Mucosa of stomach (tissue), 1 donor: ENCODE data around the gene TANGO6.

Experiments
- H3K27me3 ChIP-seq: one replicate; pipeline ENCODE4 v1.7.0; 2013; ENCODE audit warnings: mild to moderate bottlenecking, low read length; ENCODE audit not compliant: control insufficient read depth, insufficient read depth
- H3K36me3 ChIP-seq: one replicate; pipeline ENCODE4 v1.7.0; 2013; ENCODE audit warnings: low read length; ENCODE audit not compliant: control insufficient read depth, insufficient read depth
- H3K4me1 ChIP-seq: one replicate; pipeline ENCODE4 v1.7.0; 2013; ENCODE audit warnings: mild to moderate bottlenecking, low read length; ENCODE audit not compliant: control insufficient read depth, insufficient read depth
- H3K4me3 ChIP-seq: one replicate; pipeline ENCODE4 v1.7.0; 2013; ENCODE audit warnings: low read length
- H3K9ac ChIP-seq: one replicate; pipeline ENCODE4 v1.7.0; 2013; ENCODE audit warnings: mild to moderate bottlenecking, low read length, moderate library complexity
- H3K9me3 ChIP-seq: one replicate; pipeline ENCODE4 v1.7.0; 2013; ENCODE audit warnings: mild to moderate bottlenecking, low read length, moderate library complexity; ENCODE audit not compliant: control insufficient read depth
- donor health status: Pancreatic carcinoma.

Gene TANGO6

GRCh38 chr16:68843482-68844210 is at the start of gene TANGO6:
Gene TANGO6 (plus strand): TSS chr16:68843531. CDS start chr16:68843618, 87 bp downstream.
- H3K4me3 ChIP-seq = peak within 1 kb of the TSS; percentile 87
- peaks cover 5% of the 10 kb centered on the region for H3K4me1 ChIP-seq
- no peaks in the 10 kb centered on the region for H3K9me3 ChIP-seq
- H3K27me3 ChIP-seq = no peaks in the 10 kb centered on the region
- H3K36me3 ChIP-seq = no peaks in the 10 kb centered on the region
- peak within 1 kb of the TSS; percentile 88 for H3K9ac ChIP-seq

DNA sequence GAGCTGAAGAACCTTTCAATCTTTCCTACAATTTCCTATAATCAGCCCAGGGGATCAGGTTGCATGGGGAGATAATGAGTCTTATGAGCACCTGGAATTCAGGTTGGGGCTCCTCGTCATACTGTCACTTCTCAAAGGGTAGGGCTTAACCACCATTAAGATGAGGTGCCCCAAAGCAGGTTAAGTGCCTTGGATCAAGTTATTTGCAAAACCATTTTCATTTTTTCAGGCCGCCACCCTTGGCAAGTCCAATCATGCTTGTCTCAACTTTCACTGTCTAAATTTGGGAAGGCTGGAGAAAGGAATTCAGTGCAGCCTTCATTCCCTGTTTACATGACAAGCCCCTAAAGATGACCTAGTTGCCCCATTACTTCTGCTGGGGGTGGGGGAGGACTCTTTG is 44.9 kb upstream of the TANGO6 start:
- no peaks in the 10 kb centered on the region for H3K27me3 ChIP-seq
- H3K9me3 ChIP-seq = no peaks in the 10 kb centered on the region
- peaks cover 9% of the 10 kb centered on the region for H3K4me1 ChIP-seq
- no peak overlapping the region for H3K4me3 ChIP-seq
- H3K9ac ChIP-seq = no peak overlapping the region
- H3K36me3 ChIP-seq = no peaks in the 10 kb centered on the region

DNA sequence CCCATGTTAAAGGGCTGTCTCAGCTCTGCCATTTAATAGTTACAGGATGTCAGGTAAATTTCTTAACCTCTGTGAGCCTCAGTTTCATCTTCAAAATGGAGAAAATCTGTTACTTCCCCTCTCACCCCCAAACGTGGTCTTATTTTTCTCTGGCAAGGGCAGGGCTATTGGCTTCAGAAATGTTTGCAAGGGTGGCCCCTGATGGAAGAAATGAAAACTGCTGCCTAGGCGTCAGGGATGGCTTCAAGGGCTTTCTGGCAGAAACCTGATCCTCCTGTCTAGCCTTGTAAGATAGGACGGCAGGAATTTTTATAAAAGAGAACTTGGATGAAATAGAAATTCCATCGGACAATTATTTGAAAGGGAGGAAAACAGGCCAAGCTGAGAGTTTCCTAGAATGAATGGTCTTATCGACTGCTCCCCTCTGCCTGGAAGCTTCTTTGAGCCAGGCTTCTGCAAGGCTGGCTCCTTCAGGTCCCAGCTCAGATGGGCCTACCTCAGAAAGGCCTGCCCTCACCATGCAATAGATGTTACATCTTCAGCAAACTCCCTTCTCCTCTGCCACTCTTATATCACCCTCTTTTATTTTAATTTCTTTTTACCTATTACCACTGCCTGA is 43.0 kb upstream of the TANGO6 start:
- Histone ChIP-seq H3K36me3 (no peaks in the 10 kb centered on the region), H3K4me3 (no peak overlapping the region), H3K27me3 (no peaks in the 10 kb centered on the region), H3K9me3 (no peaks in the 10 kb centered on the region), H3K4me1 (peaks cover 8% of the 10 kb centered on the region), H3K9ac (no peak overlapping the region)

DNA sequence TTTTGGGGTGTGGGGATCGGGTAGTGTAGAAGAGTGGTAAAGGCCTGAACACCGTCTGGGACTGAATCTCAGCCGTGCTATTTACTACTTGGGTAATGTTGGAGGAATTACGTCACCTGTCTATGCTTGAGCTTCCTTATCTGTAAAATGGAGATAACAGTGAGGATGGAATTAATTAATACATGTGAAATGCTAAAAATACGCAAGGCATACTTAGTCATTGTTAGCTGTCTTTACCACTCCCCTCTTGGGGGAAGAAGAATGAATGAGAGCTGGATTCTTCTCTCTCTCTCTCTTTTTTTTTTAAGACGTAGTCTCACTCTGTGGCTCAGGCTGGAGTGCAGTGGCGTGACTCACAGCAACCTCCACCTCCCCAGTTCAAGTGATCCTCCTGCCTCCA is 41.1 kb upstream of the TANGO6 start:
- Histone ChIP-seq H3K9ac (no peak overlapping the region), H3K4me1 (peaks cover 14% of the 10 kb centered on the region), H3K9me3 (no peaks in the 10 kb centered on the region), H3K27me3 (no peaks in the 10 kb centered on the region), H3K4me3 (no peak overlapping the region), H3K36me3 (no peaks in the 10 kb centered on the region)

DNA sequence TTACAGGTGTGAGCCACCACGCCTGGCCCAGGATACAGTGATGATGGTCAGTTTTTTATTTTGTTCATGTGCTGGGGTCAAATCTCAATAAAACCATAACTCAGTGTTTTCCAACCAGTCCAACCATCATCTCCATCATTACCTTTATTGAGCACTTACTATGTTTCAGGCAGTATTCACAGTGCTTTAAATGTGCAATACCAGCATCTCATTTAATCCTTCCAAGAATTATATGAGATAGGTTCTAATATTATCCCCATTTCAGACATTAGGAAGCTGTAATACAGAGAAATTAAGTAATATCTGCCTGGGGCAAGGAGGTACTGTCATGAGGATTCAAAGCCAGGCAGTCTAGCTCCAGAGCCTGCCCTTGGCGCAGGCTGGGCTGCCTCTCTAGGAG is 36.9 kb upstream of the TANGO6 start:
- no peaks in the 10 kb centered on the region for H3K9me3 ChIP-seq
- H3K27me3 ChIP-seq = no peaks in the 10 kb centered on the region
- peaks cover 5% of the 10 kb centered on the region for H3K36me3 ChIP-seq
- no peak overlapping the region for H3K4me3 ChIP-seq
- H3K9ac ChIP-seq = no peak overlapping the region
- H3K4me1 ChIP-seq = peaks cover 10% of the 10 kb centered on the region

- Histone ChIP-seq H3K27me3 (no peaks in the 10 kb centered on the region), H3K4me1 (peaks cover 7% of the 10 kb centered on the region), H3K36me3 (peaks cover 6% of the 10 kb centered on the region), H3K9me3 (no peaks in the 10 kb centered on the region), H3K9ac (no peak overlapping the region), H3K4me3 (no peak overlapping the region)
These were observed 36.4 kb upstream of the TANGO6 start for GRCh38 chr16:68806981-68807380.

- Histone ChIP-seq H3K4me3 (no peak overlapping the region), H3K9ac (no peak overlapping the region), H3K36me3 (peaks cover 19% of the 10 kb centered on the region), H3K4me1 (no peaks in the 10 kb centered on the region), H3K9me3 (no peaks in the 10 kb centered on the region), H3K27me3 (no peaks in the 10 kb centered on the region)
These were observed 28.8 kb upstream of the TANGO6 start for GRCh38 chr16:68814516-68814915.

GRCh38 chr16:68823401-68824135 is 19.8 kb upstream of the TANGO6 start:
- H3K36me3 ChIP-seq = no peaks in the 10 kb centered on the region
- no peaks in the 10 kb centered on the region for H3K9me3 ChIP-seq
- H3K4me1 ChIP-seq = no peaks in the 10 kb centered on the region
- no peak overlapping the region for H3K9ac ChIP-seq
- H3K4me3 ChIP-seq = no peak overlapping the region
- no peaks in the 10 kb centered on the region for H3K27me3 ChIP-seq

DNA sequence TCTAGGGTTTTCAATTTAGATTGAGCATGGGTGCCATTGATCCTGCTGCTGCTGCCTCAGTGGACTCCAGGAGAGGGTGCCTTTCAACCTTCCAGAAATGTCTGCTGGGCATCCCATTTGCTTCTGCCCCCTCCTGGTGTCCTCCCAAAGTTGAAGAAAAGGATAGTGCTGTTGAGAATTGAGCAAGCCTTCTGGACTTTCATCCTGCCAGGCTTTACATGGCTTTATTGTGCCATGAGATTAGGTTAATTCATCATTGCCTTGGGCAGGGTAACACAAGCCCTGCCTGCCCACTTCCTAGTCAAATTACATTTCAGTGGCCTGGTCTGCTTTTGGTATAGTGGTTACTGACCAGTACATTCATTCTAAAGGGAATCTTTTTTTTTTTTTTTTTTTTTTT is 17.9 kb upstream of the TANGO6 start:
- H3K27me3 ChIP-seq = no peaks in the 10 kb centered on the region
- H3K36me3 ChIP-seq = peaks cover 8% of the 10 kb centered on the region
- H3K9ac ChIP-seq = no peak overlapping the region
- no peaks in the 10 kb centered on the region for H3K4me1 ChIP-seq
- H3K9me3 ChIP-seq = no peaks in the 10 kb centered on the region
- no peak overlapping the region for H3K4me3 ChIP-seq

DNA sequence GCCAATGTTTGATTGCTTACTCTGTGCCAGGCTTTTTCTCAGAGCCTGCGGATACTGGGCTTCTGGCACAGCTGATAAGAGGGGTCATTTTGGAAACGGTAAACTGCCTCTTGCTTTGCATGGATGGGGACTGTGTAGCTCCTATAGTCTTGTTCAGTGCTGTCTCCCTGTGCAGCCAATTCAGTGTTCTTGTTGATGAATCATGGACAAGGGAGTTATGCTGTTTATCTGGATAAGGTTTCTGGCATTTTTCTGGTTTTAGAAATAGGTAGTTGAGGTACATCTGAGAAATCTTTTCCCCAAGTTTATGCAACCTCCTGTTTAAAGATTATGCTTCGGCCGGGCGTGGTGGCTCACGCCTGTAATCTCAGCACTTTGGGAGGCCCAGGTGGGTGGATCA is 16.7 kb upstream of the TANGO6 start:
- Histone ChIP-seq H3K27me3 (no peaks in the 10 kb centered on the region), H3K4me3 (no peak overlapping the region), H3K36me3 (peaks cover 8% of the 10 kb centered on the region), H3K4me1 (no peaks in the 10 kb centered on the region), H3K9ac (no peak overlapping the region), H3K9me3 (no peaks in the 10 kb centered on the region)

DNA sequence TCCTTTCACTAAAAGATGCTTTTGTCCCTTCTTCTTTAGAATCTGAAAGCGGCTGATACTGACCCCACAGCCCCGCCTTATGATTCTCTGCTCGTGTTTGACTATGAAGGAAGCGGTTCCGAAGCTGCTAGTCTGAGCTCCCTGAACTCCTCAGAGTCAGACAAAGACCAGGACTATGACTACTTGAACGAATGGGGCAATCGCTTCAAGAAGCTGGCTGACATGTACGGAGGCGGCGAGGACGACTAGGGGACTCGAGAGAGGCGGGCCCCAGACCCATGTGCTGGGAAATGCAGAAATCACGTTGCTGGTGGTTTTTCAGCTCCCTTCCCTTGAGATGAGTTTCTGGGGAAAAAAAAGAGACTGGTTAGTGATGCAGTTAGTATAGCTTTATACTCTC is 10.1 kb upstream of the TANGO6 start:
- Histone ChIP-seq H3K27me3 (no peaks in the 10 kb centered on the region), H3K4me1 (no peaks in the 10 kb centered on the region), H3K9ac (no peak overlapping the region), H3K36me3 (peaks cover 15% of the 10 kb centered on the region), H3K4me3 (no peak overlapping the region), H3K9me3 (no peaks in the 10 kb centered on the region)

DNA sequence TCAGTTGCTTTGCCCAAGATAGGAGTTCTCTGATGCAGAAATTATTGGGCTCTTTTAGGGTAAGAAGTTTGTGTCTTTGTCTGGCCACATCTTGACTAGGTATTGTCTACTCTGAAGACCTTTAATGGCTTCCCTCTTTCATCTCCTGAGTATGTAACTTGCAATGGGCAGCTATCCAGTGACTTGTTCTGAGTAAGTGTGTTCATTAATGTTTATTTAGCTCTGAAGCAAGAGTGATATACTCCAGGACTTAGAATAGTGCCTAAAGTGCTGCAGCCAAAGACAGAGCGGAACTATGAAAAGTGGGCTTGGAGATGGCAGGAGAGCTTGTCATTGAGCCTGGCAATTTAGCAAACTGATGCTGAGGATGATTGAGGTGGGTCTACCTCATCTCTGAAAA is 8.8 kb upstream of the TANGO6 start:
- Histone ChIP-seq H3K4me1 (no peaks in the 10 kb centered on the region), H3K9ac (no peak overlapping the region), H3K9me3 (no peaks in the 10 kb centered on the region), H3K4me3 (no peak overlapping the region), H3K36me3 (peaks cover 8% of the 10 kb centered on the region), H3K27me3 (no peaks in the 10 kb centered on the region)
